Activated CD4-positive, alpha-beta T cell treated with anti-CD3 and anti-CD28 coated beads for 24 hours (primary cell): ENCODE data around the gene IQGAP2.
A peak's percentile ranks its signal among the peaks of the same experiment; 100 is the strongest.
"Not testable (repeated sequence)": the region's sequence is repeated elsewhere in the genome, so short reads cannot be mapped to it uniquely, and the experiment has no call there.

Experiments
- DNase-seq, 2 donors: peaks; one replicate each; pipeline ENCODE4 v3.0.0-alpha.2; 2020; ENCODE audit warnings: low read depth in 2 of 2

The IQGAP2 gene

GRCh38 chr5:76402886-76403765 is at the start of gene IQGAP2:
TSS of gene IQGAP2 (plus strand) at chr5:76403285. CDS start at chr5:76403546, 261 bp downstream.
- peak; percentile 54 to 64 for DNase-seq

- no peak for DNase-seq
These were observed 46.2 kb upstream of the IQGAP2 start for GRCh38 chr5:76356887-76357286.

- no peak for DNase-seq
These were observed 39.5 kb upstream of the IQGAP2 start for GRCh38 chr5:76363352-76364225.

GRCh38 chr5:76364226-76364589 is 38.9 kb upstream of the IQGAP2 start:
- no peak for DNase-seq

- DNase-seq: no peak
These were observed 37.5 kb upstream of the IQGAP2 start for GRCh38 chr5:76365561-76365960.

- no peak for DNase-seq
These were observed 36.5 kb upstream of the IQGAP2 start for GRCh38 chr5:76366596-76366995.

GRCh38 chr5:76367623-76368371 is 35.3 kb upstream of the IQGAP2 start:
- DNase-seq: peak in 1 of 2 donors; percentile 12

- no peak for DNase-seq
These were observed 34.1 kb upstream of the IQGAP2 start for GRCh38 chr5:76368941-76369340.

- not testable (repeated sequence) for DNase-seq
These were observed 33.4 kb upstream of the IQGAP2 start for GRCh38 chr5:76369668-76370067.

GRCh38 chr5:76371960-76372322 is 31.1 kb upstream of the IQGAP2 start:
- DNase-seq: no peak

- no peak for DNase-seq
These were observed 30.6 kb upstream of the IQGAP2 start for GRCh38 chr5:76372323-76373054.

- DNase-seq: no peak
These were observed 26.8 kb upstream of the IQGAP2 start for GRCh38 chr5:76376148-76376865.

GRCh38 chr5:76376866-76377230 is 26.2 kb upstream of the IQGAP2 start:
- no peak for DNase-seq

GRCh38 chr5:76378355-76378754 is 24.7 kb upstream of the IQGAP2 start:
- no peak for DNase-seq

GRCh38 chr5:76379316-76379715 is 23.8 kb upstream of the IQGAP2 start:
- DNase-seq: no peak

- no peak for DNase-seq
These were observed 23.2 kb upstream of the IQGAP2 start for GRCh38 chr5:76379855-76380254.

GRCh38 chr5:76380346-76381066 is 22.6 kb upstream of the IQGAP2 start:
- no peak for DNase-seq

GRCh38 chr5:76383126-76383832 is 19.8 kb upstream of the IQGAP2 start:
- no peak for DNase-seq

- DNase-seq: no peak
These were observed 18.9 kb upstream of the IQGAP2 start for GRCh38 chr5:76384189-76384588.
